CD4-positive, alpha-beta T cell treated with Interferon gamma for 1 hour (primary cell): ENCODE data around the gene MEGF11.

Experiments
- DNase-seq: peaks from one replicate; pipeline ENCODE4 v3.0.0-alpha.2; 2020

MEGF11 gene

GRCh38 chr15:65960586-65960985, 293.0 kb downstream of the MEGF11 start:
- no peak for DNase-seq

GRCh38 chr15:65958835-65959234, 294.7 kb downstream of the MEGF11 start:
- DNase-seq, result no peak

GRCh38 chr15:65957451-65957850, 296.1 kb downstream of the MEGF11 start:
- no peak for DNase-seq

GRCh38 chr15:65956899-65957298, 296.7 kb downstream of the MEGF11 start:
- DNase-seq, result no peak

DNA sequence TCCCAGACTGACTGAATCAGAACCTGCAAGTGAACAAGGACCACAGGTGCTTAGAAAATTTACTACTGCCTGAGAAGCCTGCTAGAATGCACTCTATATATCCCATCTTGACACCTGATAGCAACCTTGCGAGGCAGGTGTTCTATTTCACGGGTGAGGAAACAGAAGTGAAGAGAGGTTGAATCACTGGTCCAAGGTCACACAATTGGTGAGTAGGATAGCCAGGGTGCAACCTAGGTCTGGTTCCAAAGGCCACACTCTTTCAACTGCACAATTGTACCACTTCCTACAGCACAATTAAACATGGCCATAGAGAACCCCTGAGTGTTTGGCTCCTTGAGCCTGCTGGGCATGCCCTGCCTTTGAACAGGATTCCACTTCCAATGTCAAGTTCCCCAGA, 297.2 kb downstream of the MEGF11 start:
- no peak for DNase-seq

DNA sequence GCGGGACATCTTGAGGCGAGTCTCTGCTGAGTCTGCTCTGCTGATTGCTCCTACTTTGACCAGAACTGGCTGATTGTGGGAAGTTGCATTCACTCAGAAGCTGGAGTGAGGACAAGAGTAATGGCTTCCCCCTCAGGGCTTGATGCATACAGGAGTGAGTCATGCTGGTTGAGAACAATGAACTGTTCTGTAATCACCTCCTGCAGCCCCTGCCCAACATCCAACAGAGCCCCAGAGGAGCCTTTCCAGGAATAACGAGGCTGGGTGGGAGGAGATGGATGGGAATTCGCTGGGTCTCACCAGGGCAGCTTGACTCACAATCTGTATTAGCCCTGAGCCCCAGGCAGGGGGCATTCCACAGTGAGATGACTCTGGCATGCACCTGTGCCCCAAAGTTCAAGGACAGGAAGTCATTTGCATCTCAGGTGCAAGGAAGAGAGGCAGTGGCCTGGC, 299.2 kb downstream of the MEGF11 start:
- DNase-seq, result no peak

GRCh38 chr15:65953622-65954021, 299.9 kb downstream of the MEGF11 start:
- DNase-seq, result no peak

- DNase-seq, result no peak
Measured at GRCh38 chr15:65952391-65953053, 301.0 kb downstream of the MEGF11 start.

DNA sequence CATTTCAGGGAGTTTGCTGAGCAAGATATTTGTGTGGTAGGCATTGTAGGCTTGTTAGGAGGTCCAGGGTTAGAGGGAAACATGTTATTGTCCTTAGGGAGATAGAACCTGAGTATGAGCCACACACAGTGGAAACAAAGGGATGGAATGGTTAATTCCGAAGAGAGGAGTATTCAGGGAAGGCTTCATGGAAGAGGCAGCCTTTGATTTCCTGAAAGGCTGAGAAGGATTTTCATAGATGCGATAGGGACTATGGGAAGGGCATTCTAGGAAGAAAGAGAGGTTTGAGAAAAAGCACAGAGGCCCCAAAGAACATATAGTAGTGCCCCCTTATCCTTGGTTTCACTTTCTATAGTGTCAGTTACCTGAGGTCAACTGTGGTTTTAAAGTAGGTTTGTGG, 302.5 kb downstream of the MEGF11 start:
- no peak for DNase-seq

- no peak for DNase-seq
Measured at GRCh38 chr15:65949491-65949890, 304.1 kb downstream of the MEGF11 start.

- DNase-seq, result no peak
Measured at GRCh38 chr15:65949011-65949410, 304.5 kb downstream of the MEGF11 start.

DNA sequence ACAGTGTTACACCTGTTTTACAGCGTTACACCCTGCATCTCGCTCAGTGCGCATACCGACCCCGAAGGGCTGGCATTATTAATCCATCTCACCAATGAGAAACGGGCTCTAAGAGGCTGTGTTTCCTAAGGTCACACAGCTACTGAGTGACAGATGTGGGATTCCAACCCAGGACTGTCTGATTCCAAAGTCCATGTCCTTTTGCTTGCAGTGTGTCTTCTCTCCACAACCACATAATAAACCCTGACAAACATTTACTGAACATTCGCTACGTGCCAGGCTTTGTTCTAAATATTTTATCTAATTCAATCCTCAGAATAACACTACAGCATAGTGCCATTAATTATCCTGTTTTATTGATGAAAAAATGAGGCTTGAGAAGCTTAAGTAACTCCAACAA, 305.2 kb downstream of the MEGF11 start:
- no peak for DNase-seq

GRCh38 chr15:65947041-65947440, 306.5 kb downstream of the MEGF11 start:
- DNase-seq, result no peak

- no peak for DNase-seq
Measured at GRCh38 chr15:65945616-65946015, 307.9 kb downstream of the MEGF11 start.

- no peak for DNase-seq
Measured at GRCh38 chr15:65944404-65944803, 309.1 kb downstream of the MEGF11 start.

DNA sequence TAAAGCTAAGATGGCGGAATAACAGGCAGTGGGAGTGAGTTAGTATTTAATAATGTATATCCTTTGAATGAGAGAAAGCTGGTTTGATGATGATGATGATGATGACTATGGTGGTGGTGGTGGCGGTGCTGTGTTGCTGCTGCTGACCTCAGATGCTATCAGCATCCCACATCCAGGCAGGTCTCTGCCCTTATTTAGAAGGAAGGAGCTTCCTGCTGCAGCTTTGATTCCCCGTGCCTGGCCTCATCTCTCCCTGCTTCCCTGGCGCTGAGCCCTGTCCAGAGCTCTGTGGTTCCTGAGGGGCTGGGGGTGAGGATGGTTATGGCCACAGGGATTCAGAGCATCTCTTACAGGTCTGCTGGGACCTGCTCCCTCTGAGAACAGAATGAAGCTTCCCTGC, 311.1 kb downstream of the MEGF11 start:
- no peak for DNase-seq

GRCh38 chr15:65940618-65940909, 313.0 kb downstream of the MEGF11 start:
- DNase-seq, result no peak

DNA sequence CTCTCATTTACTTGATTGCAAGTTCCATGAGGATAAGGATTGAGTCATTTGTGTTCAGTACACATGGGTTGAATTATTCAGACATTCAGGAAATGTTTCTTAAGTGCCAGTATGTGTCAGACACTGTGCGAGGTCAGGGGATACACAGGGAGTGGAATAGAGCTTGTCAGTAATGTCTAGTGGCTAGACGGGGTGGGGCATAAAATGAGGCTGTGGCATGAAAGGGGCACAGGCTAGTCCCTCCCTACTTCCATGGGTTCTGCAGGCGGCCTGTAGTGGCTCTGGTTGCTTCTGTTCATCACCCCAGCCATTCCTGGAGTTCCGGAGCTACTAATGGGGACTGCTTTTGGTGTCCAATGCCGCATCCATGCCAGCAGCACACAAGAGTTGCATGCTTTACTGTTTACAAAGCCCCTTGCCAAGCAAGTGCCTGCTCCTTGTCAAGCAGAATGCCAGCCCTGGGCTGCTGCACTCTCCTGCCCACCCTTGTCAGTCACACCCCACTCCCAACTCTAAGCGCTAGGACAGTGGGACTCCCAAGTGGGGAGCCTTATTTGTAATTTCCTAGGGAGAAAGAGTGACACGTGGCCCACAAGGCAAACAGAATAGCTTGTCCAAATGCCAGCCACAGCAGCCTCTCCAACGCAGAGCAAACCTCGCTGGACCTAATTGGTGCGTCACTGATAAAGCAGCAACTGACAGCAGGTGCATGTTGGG, 313.5 kb downstream of the MEGF11 start:
- DNase-seq, result no peak

- no peak for DNase-seq
Measured at GRCh38 chr15:65938604-65939003, 314.9 kb downstream of the MEGF11 start.

- DNase-seq, result no peak
Measured at GRCh38 chr15:65937476-65937875, 316.1 kb downstream of the MEGF11 start.

DNA sequence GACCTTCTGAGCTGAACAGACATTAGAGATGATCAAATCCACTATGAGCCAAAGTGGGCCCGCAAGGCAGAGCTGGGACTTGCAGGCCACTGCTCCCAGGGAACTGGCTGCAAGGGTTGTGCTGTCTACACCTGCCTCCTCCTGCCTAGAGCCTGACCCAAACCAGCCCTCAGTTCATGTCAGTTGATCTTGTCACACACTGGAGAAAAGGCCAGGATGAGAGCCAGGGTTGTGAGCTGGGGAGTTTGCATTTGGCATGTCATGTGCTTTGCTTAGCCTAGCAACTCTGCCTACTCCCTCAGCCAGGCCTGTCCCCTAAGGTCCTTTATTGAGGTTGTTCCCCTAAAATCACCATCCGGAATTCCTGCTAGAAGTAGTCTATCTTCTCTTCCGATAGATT, 316.5 kb downstream of the MEGF11 start:
- DNase-seq, result no peak

- no peak for DNase-seq
Measured at GRCh38 chr15:65936282-65936681, 317.3 kb downstream of the MEGF11 start.

- no peak for DNase-seq
Measured at GRCh38 chr15:65935391-65935790, 318.2 kb downstream of the MEGF11 start.

GRCh38 chr15:65931221-65931620, 322.3 kb downstream of the MEGF11 start:
- DNase-seq, result no peak

- DNase-seq, result no peak
Measured at GRCh38 chr15:65930134-65930533, 323.4 kb downstream of the MEGF11 start.
